GM21367 (cell line): Measurements from ENCODE around the gene SHB.

ENCODE experiments used
- ATAC-seq: cut with Tn5 transposase; IDR thresholded peaks from one replicate; pipeline ENCODE4 v1.9.1; 2021; ENCODE audit not compliant: unreplicated experiment

SHB gene

DNA sequence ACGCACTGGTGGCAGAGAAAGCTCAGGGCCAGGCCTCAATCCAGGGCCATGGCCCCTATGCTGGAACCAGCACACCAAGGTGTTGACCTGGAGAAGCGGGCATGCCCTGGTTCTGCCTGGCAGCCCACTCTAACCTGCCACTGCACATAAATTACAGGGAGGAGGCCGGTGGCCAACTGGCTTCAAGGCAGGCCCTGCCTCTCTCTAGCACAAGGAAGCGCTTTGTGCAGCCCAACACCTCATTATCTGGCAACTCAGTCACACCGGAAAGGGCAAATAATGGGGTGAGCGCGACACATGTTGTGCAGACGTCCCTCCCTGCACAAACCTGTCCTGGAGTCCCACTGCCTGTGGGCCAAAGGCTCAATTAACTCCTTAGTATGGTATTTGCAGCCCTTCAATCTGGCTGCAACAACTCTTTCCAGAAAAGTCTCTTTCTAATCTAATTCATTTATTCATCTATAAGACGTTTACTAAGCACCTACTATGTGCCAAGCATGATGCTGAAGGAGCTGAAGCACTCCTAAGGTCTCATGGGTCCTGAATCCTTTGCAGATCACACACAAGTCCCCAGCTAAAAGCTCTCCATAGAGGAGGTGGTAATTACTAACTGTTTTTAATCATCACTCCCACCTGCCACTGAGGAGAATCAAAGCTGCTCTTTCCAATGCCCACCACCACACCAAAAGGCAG lies 24.9 kb downstream of the SHB start:
- no peak for ATAC-seq

DNA sequence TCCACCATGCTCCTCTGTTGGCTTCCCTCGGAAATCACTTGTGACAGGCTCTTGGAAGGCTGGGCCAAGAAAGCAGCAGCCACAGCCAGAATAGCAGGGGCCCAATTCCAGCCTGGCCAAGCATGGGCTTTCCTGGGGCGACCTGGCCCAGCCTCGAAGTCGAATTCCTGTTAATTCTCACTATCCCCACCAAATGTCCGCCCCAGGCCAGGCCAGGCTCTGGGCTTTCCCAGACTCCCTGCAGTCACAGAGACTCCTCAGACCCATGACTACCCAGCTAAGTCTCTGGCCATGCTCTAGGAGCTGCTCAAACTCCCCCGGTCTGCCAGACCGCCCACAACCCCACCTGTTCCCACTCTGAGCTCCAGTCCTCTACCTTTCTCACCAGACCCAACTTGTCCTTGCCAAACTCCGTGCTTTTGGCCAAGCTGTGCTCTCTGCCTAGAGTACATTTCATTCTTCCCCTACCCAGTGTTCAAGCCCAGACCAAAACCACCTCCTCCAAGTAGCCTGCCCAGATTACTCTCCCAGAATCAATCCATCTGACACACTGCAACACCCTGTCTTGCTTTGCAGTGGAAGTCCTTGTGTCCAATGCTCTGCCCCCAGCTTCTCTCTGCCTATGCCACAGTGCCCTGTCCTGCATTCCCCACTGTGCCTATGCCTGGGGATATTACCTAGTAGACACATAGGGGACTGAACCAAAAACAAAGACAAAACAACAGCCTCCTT lies 26.2 kb downstream of the SHB start:
- no peak for ATAC-seq

DNA sequence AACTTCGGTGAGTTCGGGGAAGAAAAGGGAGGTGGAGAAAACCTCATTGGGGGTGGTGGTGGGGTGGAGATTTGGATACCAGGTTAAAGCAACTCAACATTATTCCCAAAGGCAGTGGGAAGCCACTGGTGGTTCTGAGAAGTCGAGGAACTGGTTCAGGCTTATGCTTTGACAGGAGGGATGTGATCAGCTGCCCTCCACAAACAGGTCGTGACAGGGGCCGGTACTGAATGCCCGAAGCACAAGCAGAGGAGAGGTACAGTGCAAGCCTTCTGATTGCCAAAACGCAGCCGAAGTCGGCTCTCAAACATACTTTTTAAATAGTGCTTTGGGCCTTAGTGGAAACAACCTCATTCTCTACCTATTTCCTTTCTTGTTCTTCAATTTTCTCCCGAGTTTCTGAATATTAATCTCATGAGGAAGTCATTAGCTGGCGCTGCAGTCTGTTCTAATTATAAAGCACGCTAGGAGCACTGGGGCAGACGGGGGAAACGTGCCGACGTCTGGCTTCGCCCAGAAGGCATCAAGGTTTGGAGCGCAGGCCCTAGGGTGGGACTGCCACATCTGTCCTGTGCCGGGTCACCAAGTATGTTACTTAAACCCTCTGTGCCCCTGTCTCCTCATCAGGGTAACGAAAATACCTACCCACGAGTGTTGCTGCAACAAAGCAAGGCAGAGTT lies 27.3 kb downstream of the SHB start:
- no peak for ATAC-seq

DNA sequence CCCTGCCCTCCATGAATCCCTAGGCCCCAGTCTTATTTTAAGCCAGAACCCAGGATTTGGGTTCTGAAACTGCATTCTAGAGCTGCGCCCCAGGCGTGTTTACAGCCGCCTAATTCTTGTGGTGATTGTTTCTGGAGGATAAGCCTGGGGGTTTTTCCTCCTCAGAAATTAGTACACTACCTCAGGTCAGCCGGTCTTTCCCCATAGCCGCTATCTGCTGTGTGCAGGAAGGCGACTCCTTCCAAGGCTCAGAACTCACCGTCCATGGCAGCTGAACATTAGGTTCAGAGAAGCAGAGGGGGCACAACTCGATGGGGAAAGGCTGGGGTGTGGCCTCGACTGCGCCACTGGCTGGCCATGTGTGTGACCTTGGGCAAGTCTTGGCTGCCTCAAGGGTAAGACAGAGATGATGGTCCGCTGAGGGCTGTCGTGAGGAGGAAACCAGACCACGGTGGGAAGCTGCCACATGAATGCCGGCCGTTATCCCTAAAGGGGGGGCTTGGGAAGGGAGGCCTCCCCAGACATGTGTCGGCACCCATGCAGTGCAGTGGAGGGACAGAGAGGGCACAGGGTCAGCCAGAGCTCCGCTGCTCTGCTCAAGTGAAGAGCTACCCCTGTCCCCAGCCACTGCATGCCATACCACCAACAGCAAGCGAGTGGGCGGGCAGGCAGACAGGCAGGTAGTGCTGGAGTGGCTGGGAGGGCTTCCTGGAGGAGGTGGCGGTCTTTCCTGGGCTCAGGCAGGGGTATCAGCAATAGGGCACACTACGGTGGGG lies 28.9 kb downstream of the SHB start:
- ATAC-seq, result no peak

DNA sequence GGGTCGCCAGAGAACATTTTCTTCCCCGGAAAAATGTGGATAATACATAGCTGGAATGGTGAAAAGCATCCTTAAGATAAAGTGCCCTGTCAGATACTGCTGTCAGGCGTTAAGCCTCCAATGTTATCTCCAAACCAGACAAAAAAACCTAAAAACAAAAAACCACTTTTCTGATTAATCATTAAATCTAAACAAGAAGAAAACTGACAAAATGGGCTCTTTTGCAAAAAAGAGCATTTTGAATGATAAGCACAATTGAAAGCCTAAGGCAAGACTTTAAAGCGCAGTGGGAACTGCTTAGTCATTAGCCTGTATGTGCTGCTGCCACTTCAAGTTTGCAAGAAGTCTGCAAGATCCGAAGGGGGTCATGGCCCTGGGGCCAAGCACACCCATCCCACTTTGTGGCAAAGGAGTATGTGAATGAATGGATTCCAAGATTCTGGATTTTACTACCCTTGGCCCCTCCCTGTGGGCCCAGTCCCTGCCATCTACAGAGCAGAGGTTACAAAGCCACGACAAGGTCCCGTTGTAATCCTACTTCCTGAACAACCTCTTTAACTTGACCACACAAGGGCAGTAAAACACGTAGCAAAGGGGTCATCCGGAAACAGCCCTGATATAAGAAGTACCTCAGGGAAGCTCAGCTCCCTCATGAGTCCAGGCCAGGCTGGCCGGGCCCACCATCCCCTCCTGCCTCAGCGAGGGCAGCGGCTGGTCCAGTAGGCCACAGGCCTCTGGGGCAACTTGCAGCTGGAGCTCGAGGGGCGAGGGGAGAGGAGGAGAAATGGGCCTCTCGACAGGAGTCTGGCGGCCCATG lies 29.7 kb downstream of the SHB start:
- no peak for ATAC-seq

DNA sequence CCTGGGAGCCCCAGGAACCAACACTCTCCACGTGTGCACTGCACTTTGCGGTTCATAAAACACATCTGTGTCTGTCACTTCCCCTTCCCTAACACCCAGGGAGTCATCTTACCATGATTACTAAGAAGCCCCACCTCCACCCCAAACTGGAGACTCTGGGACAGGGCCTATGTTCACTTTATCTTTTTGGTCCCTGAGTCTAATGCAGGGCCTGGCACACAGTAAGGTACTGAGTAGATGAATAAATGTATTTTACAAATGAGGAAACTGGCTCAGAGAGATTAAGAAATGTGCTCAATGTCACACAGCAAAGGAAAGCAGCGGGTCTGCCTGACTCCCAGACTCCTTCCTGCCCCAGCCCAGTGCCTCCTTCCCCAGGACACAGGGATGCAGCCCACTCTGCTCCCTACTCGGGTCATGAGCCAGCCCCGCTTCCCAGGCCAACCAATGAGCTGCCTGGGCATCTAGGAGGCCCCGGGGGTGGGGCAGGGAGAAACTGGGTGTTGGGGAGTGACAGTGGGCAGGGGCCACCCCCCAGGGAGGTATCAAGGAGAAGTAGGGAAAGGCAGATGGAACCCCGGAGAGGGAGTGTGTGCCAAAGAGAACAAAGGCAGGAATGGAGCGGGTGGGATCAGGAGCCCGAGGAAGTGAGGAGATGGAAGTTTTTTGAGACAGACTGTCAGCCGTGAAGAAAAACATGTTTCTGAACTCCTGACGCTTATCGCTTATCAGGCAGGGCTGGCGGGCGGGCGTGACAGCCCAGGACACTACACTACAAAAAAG lies 30.5 kb downstream of the SHB start:
- ATAC-seq, result no peak

DNA sequence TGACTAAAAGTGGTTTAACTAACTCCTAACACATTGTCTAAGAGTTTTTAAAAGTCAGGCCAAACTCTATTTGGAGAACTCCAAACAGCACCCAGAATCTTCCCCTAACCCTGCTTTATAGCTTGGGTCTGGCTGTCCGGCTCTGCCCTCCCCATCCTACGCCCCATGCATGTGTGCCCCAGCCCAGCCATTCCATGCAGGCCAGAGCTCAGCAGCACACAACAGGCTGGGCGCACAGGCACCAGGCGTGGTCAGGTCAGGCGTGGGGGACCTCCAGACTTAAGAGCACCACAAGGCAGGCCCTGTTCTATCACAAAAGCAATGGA lies 31.1 kb downstream of the SHB start:
- no peak for ATAC-seq

DNA sequence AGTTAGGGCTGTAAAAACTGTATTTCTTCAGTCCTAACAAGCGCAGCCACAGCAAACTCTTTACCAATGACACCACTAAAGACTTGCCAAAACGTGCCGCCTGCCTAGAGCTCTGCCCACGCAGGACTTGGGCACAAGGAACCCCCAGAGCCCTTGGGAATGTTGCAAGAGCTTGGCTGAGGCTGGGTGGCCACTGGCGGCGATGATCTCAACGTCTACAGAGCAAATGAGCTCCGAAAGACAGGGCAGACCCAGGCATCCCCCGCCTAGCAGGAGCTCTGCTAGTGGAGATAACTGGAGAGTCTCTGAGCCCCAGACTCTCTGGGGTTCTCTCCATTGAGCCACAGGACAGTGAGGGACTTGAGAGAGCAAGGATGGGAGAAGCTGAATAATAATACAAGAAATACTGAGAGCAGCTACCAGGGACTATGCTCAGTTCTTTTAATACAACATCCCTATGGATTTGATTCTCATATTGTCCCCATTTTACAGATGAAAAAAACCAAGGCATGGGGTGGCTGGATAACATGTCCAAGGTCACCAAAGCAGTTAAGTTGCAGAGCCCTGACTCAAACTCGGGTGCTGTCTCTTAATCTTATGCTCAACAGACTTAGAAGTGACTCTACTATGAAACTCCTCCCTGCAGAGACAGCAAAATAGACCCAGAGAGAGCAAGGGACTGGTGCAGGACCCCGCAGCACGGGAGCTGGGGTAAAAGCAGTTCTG lies 32.5 kb downstream of the SHB start:
- ATAC-seq, result no peak

DNA sequence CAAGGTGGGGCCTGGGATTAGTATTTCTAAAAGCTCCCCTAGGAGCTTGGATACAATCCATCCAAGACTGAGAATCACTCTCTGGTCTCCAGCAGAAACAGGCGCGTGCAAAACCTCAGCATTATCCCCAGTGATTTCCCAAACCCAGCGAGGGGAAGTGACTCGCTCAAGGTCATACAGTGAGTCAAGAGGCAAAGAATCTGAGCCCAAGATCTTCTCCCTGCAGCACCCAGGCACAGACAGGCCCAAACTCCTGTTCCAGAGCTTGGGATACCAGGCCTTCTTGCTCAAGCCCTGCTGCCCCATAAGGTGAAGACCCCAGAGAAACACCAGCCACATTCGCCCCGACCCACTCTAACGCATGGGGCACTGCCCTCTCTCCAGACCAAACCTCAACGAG lies 33.2 kb downstream of the SHB start:
- ATAC-seq, result no peak

DNA sequence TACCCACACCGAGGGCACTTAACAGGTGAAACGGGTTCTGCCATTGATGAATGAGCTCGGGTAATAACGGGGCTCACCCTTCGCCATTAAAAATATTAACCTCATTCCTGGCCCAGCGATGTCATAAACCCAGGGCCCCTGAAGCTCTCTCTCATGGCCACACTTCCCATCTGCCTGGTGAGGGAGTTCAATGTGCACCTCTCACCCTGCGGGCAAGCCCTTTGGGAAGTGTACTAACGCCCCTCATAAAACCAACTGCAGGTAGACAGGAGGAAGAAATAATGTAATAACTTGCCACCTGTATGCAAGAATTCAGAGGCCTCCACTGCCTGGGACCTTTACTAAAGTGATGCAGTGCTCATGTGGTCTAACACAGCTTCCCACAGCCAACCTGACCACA lies 35.1 kb downstream of the SHB start:
- no peak for ATAC-seq

DNA sequence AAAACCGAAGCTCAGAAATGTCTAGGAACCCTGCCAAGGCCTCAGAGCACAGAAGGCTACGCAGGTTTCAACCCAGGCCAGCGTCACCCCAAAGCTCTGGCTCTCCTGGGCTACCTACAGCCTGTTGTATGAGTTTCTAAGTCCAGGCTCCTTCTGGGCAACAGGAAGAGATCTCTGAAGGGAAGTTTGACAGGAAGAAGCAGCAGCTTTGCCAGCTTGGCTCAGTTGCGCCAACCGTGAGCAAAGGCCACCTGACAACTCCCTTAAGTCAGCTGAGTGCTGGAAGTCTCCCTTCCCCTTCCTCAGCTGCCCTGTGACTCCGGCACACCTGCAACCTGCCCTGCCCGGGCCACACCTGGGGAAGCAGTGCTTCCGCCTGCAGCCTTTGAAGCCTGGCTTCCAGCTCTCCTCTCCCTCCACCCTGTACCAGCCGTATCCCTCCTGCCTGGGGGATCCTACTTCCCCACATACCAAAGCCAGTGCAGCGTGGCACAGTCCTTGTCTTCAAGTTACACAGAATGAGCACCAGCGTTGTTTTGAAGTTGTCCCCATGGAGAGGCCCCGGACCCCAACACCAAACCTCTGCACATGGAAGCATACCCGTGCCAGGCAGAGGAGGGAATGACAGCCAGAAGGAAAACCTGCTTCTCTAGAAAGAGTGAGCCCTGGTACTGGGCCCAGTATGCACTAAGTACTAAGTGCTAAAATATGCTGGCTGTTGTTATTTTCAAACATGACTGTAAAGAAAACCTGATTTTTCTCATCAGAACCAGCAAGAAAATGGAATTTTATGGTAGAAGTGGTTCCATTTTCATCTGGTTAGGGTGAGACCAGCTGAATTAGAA lies 36.5 kb downstream of the SHB start:
- ATAC-seq, result no peak

DNA sequence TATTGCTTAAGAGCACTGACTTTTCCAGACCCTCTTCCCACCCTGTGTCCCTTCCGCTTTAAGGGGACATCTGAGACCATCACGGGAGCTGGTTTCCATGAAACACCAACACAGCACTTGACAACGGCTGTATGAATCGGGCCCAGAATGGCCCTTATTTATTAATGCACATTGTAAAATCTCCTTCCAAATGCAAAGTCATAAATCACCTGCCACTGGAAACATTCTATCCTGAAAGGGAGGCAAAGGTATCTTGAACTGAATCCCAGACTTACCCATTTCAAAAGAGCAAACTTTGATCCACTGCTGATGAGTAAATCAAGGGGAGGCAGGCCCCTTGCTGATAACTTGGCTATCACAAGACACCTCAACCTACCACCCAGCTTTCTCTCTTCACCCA lies 37.4 kb downstream of the SHB start:
- no peak for ATAC-seq

DNA sequence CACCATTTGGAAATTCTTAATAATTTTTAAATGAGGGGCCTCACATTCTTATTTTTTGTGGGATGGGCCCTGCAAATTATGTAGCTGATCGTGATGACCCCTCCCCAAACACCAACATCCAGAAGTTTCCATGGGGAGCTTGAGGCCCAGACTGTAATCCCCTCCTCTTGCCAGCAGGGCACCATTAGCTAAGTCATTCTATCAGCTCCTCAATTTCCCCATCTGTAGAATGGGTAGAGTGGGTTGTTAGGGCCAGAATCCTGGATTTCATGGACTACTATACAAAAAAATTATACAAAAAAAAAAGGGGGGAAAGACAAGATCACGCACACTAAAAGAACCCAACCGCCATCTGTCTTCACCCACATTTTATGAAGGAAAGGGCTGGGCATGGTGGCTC lies 38.4 kb downstream of the SHB start:
- no peak for ATAC-seq

DNA sequence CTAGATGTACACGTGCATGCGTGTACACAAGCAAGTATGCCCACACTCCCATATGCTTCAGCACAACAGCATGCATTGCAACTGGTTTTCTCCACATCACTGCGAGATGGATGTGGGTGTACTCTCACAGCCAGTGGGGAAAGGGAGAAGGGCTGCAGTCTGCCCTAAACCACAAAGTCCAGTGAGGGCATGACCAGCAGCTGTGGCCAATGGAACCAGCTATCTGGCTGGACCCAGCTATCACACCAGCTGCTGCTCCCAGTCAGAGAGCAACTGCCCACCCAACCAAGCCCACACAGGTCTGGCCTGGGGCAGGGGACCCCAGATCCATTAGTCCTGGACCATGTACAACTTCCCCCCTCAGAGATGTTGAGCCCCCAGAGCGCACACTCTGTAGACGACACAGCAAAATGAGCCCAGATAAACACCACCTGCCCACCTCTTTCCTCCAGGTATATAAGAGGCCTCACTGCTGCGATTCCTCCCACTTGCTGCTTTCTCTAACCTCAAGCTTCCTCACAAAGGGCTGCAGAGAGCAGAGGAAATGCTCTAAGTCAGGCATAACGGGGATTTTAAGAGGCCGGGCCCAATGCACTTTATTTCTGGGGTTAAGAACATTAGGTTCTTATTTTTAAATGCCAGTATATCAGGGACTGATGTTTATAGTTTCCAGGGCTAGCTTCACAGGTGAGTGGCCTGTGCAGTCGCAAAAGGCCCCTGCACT lies 39.0 kb downstream of the SHB start:
- no peak for ATAC-seq

DNA sequence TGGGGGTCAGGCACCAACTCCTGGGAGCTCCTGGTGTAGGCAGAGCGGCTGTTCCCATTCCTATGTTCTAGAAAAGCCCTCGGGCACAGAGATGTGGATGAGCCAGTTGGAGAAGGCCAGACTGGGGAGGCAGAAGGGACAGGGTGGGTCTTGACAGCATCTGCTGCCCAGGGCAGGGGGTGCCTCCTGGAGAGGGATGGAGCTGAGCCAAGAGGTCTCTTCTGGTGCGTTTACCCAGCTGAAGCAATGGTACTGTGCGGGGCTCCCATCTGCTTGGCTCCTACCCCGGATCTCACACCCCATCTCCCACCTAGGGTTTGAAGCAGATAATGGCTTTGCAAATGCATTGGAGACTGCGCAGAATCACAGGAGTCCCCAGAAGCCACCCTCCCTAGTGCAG lies 41.3 kb downstream of the SHB start:
- no peak for ATAC-seq

DNA sequence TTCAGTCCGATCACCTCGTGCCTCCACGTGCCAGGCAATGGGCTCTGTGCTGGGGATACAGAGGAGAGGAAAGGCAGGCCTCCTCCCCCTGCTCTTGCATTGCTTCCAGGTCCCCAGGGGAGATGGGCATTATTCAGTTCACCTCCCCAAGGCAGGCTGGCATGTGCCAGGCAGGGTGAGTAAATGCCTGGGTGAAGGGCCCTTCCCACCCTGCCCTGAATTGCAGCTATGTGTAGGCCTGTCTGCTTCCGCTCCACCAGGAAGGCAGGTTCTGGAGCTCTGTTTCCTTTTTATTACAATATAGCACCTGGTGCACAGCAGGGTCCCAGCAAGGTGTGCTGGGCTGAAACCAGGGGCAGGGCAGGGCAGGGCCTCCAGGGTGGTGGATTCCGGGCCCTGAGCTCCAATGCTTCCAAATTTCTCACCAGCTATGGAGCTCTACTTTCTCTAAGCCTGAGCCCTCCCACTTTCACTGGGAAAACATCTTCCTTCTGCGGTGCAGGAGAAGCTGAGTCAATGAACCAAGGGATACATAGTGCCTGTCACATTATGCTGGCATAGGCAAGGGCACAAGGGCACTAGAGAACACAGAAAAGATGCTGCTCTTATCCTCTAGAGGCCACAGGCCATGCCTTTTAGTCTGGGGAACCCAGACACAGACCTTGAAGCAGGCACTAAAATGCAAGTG lies 42.0 kb downstream of the SHB start:
- no peak for ATAC-seq
